MM.1S (cell line): Measurements from ENCODE around the gene VEZF1.

Experiments used
- DNase-seq: peaks from one replicate; pipeline ENCODE4 v3.0.0-alpha.2; 2015
- H2AFZ ChIP-seq: fragments of 300-600 bp; sonication (generic); 2 replicates; pipeline ENCODE4 v1.6.0; 2016; ENCODE audit warnings: antibody characterized with exemption, low read length
- H3F3A ChIP-seq: fragments of 300-600 bp; sonication (generic); 2 replicates; pipeline ENCODE4 v1.6.1; 2016; ENCODE audit warnings: mild to moderate bottlenecking, antibody characterized with exemption, low read length, moderate library complexity, mixed read lengths; ENCODE audit not compliant: insufficient read depth
- H3K27ac ChIP-seq: fragments of 300-600 bp; sonication (generic); 2 replicates; pipeline ENCODE4 v1.5.1; 2016; ENCODE audit warnings: mild to moderate bottlenecking, low read length
- H3K27me3 ChIP-seq: fragments of 300-600 bp; sonication (generic); replicated peaks from 2 replicates; pipeline ENCODE4 v1.6.0; 2016; ENCODE audit warnings: low read length; ENCODE audit not compliant: insufficient read depth
- H3K36me3 ChIP-seq: fragments of 300-600 bp; sonication (generic); replicated peaks from 2 replicates; pipeline ENCODE4 v1.6.1; 2016; ENCODE audit warnings: mild to moderate bottlenecking, low read length, mixed read lengths; ENCODE audit not compliant: insufficient read depth
- H3K4me1 ChIP-seq: fragments of 300-600 bp; sonication (generic); 2 replicates; pipeline ENCODE4 v1.6.1; 2016; ENCODE audit warnings: low read length, mixed read lengths
- H3K4me2 ChIP-seq: fragments of 300-600 bp; sonication (generic); 2 replicates; pipeline ENCODE4 v1.6.0; 2016; ENCODE audit warnings: low read depth, low read length
- H3K4me3 ChIP-seq: fragments of 300-600 bp; sonication (generic); 2 replicates; pipeline ENCODE4 v1.5.1; 2016; ENCODE audit warnings: low read length, mixed read lengths
- H3K79me2 ChIP-seq: fragments of 300-600 bp; sonication (generic); 2 replicates; pipeline ENCODE4 v1.6.1; 2016; ENCODE audit warnings: mixed run types, low read length, mixed read lengths
- H3K9ac ChIP-seq: fragments of 300-600 bp; sonication (generic); 2 replicates; pipeline ENCODE4 v1.6.1; 2016; ENCODE audit warnings: low read length, mixed read lengths
- H3K9me2 ChIP-seq: fragments of 300-600 bp; sonication (generic); replicated peaks from 2 replicates; pipeline ENCODE4 v1.6.1; 2016; ENCODE audit warnings: mild to moderate bottlenecking, low read length, mixed read lengths; ENCODE audit not compliant: insufficient read depth
- H3K9me3 ChIP-seq: fragments of 300-600 bp; sonication (generic); replicated peaks from 2 replicates; pipeline ENCODE4 v1.6.1; 2016; ENCODE audit warnings: mild to moderate bottlenecking, low read length, mixed read lengths; ENCODE audit not compliant: insufficient read depth
- H4K20me1 ChIP-seq: fragments of 300-600 bp; sonication (generic); 2 replicates; pipeline ENCODE4 v1.6.1; 2016; ENCODE audit warnings: mild to moderate bottlenecking, low read length, moderate library complexity, mixed read lengths; ENCODE audit not compliant: insufficient read depth
- CTCF ChIP-seq: fragments of 300-600 bp; sonication (generic); IDR thresholded peaks from 2 replicates; pipeline ENCODE4 v1.5.1; 2016; ENCODE audit warnings: antibody characterized with exemption, low read length, mixed read lengths
- EZH2 ChIP-seq: fragments of 300-600 bp; sonication (generic); optimal IDR thresholded peaks from 2 replicates; pipeline ENCODE3; 2017; ENCODE audit warnings: low read depth, mild to moderate bottlenecking, antibody characterized with exemption, low read length, mixed read lengths
- EZH2phosphoT487 ChIP-seq: fragments of 300-600 bp; sonication (generic); IDR thresholded peaks from 2 replicates; pipeline ENCODE4 v1.6.1; 2018; ENCODE audit warnings: antibody characterized with exemption, low read length

VEZF1 gene

DNA sequence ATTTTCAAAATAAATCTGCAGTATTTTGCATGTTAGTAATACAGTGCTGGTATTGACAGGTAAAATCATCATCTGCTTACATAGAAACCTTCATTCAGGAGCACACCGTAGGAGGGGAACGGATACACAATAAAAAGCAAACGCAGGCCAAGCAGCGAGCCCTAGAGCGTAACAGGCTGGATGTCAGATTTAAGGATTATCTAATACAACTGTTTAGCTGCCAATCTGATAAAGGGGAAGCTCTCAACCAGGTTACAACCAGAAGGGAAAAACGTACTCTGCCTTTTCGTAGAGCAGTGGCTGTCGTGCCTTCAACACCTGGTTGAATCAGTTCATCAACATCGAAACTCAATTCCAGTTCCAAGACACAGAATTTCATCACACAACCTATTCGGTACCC, 16.5 kb downstream of the VEZF1 start:
- Histone ChIP-seq H3K36me3 (no peaks in the 10 kb centered on the region; the same call in 1 of the 2 replicates), H2AFZ (no peak overlapping the region), H3K79me2 (no peaks in the 10 kb centered on the region), H3K4me3 (no peak overlapping the region), H3K27me3 (peaks cover 8% of the 10 kb centered on the region; the same call in 1 of the 2 replicates), H3K27ac (no peak overlapping the region), H4K20me1 (no peaks in the 10 kb centered on the region), H3K9me2 (no peaks in the 10 kb centered on the region), H3K4me2 (no peak overlapping the region), H3K4me1 (no peaks in the 10 kb centered on the region), H3K9me3 (no peaks in the 10 kb centered on the region), H3K9ac (no peak overlapping the region), H3F3A (no peaks in the 10 kb centered on the region)
- DNase-seq, result no peak
- TF ChIP-seq EZH2phosphoT487, result no peak
- TF ChIP-seq EZH2, result no peak
- TF ChIP-seq CTCF, result no peak

DNA sequence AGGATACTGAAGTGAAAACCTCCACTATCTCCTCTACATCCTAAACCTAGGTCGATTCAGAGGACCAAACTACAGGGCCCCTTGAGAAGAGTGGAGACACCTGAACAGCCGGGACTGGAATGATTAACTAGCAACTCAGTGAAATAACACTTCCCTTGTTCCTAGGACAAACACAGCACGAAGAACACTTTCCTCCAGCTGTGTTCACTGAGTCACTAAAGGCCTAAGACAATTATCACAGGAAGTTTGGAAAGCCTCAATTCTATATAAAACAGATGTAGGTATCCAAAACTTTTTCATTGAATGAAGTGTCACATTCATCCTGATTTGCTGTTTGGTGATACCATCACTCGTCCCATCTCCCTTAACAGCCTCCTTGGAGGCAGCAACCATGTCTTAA, 17.3 kb downstream of the VEZF1 start:
- no peaks in the 10 kb centered on the region for H3K9me3 ChIP-seq
- no peaks in the 10 kb centered on the region for H4K20me1 ChIP-seq
- H3K4me2 ChIP-seq, result no peak overlapping the region
- H3K36me3 ChIP-seq, result no peaks in the 10 kb centered on the region
- no peak overlapping the region for H3K27ac ChIP-seq
- no peak overlapping the region for H2AFZ ChIP-seq
- no peak for DNase-seq
- H3F3A ChIP-seq, result no peaks in the 10 kb centered on the region
- H3K4me1 ChIP-seq, result no peaks in the 10 kb centered on the region
- H3K79me2 ChIP-seq, result no peaks in the 10 kb centered on the region
- peaks cover 8% of the 10 kb centered on the region; the same call in 1 of the 2 replicates for H3K27me3 ChIP-seq
- no peaks in the 10 kb centered on the region for H3K9me2 ChIP-seq
- no peak overlapping the region for H3K4me3 ChIP-seq
- no peak overlapping the region for H3K9ac ChIP-seq
- TF ChIP-seq EZH2phosphoT487 (no peak), CTCF (no peak), EZH2 (no peak)

DNA sequence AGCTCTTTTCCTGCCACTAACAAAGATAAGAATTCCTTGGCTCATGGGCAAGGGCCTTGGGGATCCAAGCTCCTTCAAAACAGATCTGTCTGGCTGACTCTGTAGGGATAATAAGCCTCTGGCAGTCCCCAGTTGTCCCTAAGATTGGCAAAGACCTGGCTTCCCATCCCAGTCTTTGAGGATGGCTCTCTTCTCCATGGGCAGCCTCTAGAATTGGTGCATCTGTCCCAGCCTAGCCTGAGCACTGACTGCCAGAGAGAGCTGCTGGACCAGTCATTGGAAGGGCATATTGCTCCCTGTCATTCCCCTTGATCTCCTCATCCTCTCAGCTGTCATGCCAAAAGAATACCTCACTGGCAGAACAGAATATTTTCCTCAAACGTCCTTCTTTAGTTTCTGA, 19.6 kb downstream of the VEZF1 start:
- no peak overlapping the region for H3K9ac ChIP-seq
- no peak overlapping the region for H2AFZ ChIP-seq
- no peaks in the 10 kb centered on the region for H3K36me3 ChIP-seq
- no peaks in the 10 kb centered on the region for H3F3A ChIP-seq
- no peaks in the 10 kb centered on the region for H3K79me2 ChIP-seq
- H3K4me1 ChIP-seq, result no peaks in the 10 kb centered on the region
- no peaks in the 10 kb centered on the region for H4K20me1 ChIP-seq
- peaks cover 8% of the 10 kb centered on the region; the same call in 1 of the 2 replicates for H3K27me3 ChIP-seq
- H3K27ac ChIP-seq, result no peak overlapping the region
- H3K9me2 ChIP-seq, result no peaks in the 10 kb centered on the region
- no peak overlapping the region for H3K4me3 ChIP-seq
- TF ChIP-seq CTCF (no peak), EZH2phosphoT487 (no peak), EZH2 (no peak)
- H3K9me3 ChIP-seq, result no peaks in the 10 kb centered on the region
- no peak overlapping the region for H3K4me2 ChIP-seq
- DNase-seq, result no peak
